ENCODE measurements around the gene FLACC1.

The FLACC1 gene

GRCh38 chr2:201276511-201276910, 80.6 kb downstream of the FLACC1 start:
- DNase-seq (ENCODE audit: low read depth), result no peak

- no peak for DNase-seq (ENCODE audit: low read depth)
Observed at GRCh38 chr2:201275990-201276389, 81.2 kb downstream of the FLACC1 start.

GRCh38 chr2:201275069-201275468, 82.1 kb downstream of the FLACC1 start:
- DNase-seq (ENCODE audit: low read depth), result no peak

- no peak for DNase-seq (ENCODE audit: low read depth)
Observed at GRCh38 chr2:201273330-201273983, 83.7 kb downstream of the FLACC1 start.

GRCh38 chr2:201271917-201272316, 85.2 kb downstream of the FLACC1 start:
- no peak for DNase-seq (ENCODE audit: low read depth)

GRCh38 chr2:201270293-201271001, 86.7 kb downstream of the FLACC1 start:
- DNase-seq (ENCODE audit: low read depth), result no peak

GRCh38 chr2:201269764-201270163, 87.4 kb downstream of the FLACC1 start:
- no peak for DNase-seq (ENCODE audit: low read depth)

- no peak for DNase-seq (ENCODE audit: low read depth)
Observed at GRCh38 chr2:201267278-201268030, 89.7 kb downstream of the FLACC1 start.

GRCh38 chr2:201266629-201267028, 90.5 kb downstream of the FLACC1 start:
- no peak for DNase-seq (ENCODE audit: low read depth)

GRCh38 chr2:201264472-201265173, 92.5 kb downstream of the FLACC1 start:
- no peak for DNase-seq (ENCODE audit: low read depth)

- no peak for DNase-seq (ENCODE audit: low read depth)
Observed at GRCh38 chr2:201263779-201264178, 93.4 kb downstream of the FLACC1 start.

GRCh38 chr2:201262718-201263117, 94.4 kb downstream of the FLACC1 start:
- DNase-seq (ENCODE audit: low read depth), result no peak

- DNase-seq (ENCODE audit: low read depth), result no peak
Observed at GRCh38 chr2:201261906-201262305, 95.2 kb downstream of the FLACC1 start.

GRCh38 chr2:201261471-201261870, 95.7 kb downstream of the FLACC1 start:
- no peak for DNase-seq (ENCODE audit: low read depth)

GRCh38 chr2:201260302-201260800, 96.8 kb downstream of the FLACC1 start, which contains the start of gene CASP8:
Gene CASP8, plus strand, starts transcription at chr2:201260536. Its CDS starts 5,951 bp downstream, at chr2:201266487.
- DNase-seq (ENCODE audit: low read depth), result peak; percentile 60

- no peak for DNase-seq (ENCODE audit: low read depth)
Observed at GRCh38 chr2:201258666-201259615, 98.2 kb downstream of the FLACC1 start.

GRCh38 chr2:201257956-201258665, 99.0 kb downstream of the FLACC1 start:
- DNase-seq (ENCODE audit: low read depth), result peak; percentile 73

GRCh38 chr2:201257381-201257955, 99.7 kb downstream of the FLACC1 start:
- DNase-seq (ENCODE audit: low read depth), result no peak

- DNase-seq (ENCODE audit: low read depth), result no peak
Observed at GRCh38 chr2:201256082-201256481, 101.1 kb downstream of the FLACC1 start.

All from fibroblast of gingiva (primary cell).